ENCODE data around the gene R3HDM4. TPM values are rescaled to one million over a fixed set of nuclear protein-coding genes. Genes with fewer than 3 reads are reported as not detected.

The R3HDM4 gene
- total RNA-seq, 4 donors from 2014 or later = 29.2 to 45.8 (median 34.9) TPM

DNA sequence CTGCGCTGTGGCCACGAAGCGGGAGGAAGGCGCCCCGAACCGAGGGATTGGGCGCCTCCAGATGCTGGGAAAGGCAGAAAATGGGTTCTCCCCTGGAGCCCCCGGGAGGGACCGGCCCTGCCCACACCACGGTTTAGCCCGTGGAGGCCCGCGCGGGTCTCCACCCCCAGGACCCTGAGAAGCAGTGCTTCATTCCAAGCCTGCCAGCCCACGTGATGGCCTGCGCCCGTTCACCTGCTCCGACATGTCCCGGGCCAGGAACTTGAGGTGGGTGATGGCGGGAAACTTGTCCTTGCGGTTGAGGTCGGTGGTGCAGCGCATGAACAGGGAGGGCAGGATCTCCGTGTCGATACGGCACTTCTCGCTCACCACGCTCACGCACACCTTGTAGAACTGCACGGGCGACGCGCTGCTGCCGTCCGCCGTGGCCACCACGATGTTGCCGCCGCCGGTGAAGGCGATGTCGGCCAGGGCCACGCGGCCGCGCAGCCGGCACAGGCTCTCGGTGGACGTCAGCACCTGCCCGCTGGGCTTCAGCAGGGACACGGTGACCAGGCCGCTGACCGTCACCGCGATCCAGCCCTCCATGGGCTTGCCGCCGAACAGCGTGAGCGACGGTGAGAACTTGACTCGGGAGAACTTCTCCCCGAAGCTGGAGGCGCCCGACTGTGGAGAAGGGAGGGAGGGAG lies 27.3 kb downstream of the R3HDM4 start:
- peaks cover 29 to 35% of the 10 kb centered on the region in 2 donors for H3K36me3 ChIP-seq
- intact Hi-C loops (cut with DNase I) = no loop called here
- WGBS, 2 donors = 96 to 97% methylated on average over 45 to 53 of the region's 64 CpGs
- no peaks in the 10 kb centered on the region for H3K27me3 ChIP-seq
- H3K27ac ChIP-seq = no peak overlapping the region
- H3K4me1 ChIP-seq = no peaks in the 10 kb centered on the region
- no peaks in the 10 kb centered on the region for H3K9me3 ChIP-seq
- DNase-seq = no peak
- TF ChIP-seq POLR2A (IDR thresholded peaks at IDR 0.05) = no peak
- TF ChIP-seq, protein P1, sequence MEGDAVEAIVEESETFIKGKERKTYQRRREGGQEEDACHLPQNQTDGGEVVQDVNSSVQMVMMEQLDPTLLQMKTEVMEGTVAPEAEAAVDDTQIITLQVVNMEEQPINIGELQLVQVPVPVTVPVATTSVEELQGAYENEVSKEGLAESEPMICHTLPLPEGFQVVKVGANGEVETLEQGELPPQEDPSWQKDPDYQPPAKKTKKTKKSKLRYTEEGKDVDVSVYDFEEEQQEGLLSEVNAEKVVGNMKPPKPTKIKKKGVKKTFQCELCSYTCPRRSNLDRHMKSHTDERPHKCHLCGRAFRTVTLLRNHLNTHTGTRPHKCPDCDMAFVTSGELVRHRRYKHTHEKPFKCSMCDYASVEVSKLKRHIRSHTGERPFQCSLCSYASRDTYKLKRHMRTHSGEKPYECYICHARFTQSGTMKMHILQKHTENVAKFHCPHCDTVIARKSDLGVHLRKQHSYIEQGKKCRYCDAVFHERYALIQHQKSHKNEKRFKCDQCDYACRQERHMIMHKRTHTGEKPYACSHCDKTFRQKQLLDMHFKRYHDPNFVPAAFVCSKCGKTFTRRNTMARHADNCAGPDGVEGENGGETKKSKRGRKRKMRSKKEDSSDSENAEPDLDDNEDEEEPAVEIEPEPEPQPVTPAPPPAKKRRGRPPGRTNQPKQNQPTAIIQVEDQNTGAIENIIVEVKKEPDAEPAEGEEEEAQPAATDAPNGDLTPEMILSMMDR (IDR thresholded peaks at IDR 0.05) = no peak
- no peak overlapping the region for H3K4me3 ChIP-seq (replicated peaks in 1 of 3)

DNA sequence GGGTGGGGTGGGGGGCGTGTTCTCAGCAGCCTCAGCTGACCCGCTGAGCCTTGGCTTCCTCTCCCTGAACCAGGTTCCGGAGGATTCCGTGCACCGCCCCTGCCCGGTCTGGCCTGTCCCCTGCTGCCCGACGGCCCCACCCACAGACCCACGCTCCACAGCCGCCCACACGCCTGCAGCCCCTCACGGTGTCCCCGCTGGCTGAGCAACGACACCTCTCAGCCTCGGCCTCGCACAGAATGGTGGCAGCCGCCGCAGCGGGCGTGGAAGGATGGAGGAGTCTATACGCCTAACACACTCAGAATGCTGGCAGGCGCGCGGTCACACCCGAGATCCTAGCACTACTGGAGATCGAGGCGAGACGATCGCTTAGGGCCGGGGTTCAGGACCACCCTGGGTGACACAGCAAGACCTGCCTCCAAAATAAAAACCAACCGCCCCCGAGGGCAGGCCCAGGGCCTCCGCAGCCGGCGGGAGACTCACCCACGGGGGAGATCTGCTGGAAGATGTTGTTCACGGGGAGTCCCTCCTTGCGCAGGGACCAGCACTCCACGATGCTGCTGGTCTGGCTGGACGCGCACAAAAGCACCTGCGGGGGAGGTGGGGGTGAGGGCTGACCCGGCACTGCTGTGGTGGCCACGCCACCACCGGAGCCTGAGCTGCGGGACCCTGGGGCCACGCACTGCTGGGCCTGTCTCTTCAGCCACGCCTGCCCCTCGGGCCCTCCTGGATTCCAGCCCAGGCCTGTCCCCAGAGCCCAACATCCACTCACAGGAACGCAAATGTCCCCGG lies 28.4 kb downstream of the R3HDM4 start:
- Histone ChIP-seq H3K27me3 (no peaks in the 10 kb centered on the region), H3K4me3 (replicated peaks in 1 of 3) (no peak overlapping the region), H3K9me3 (no peaks in the 10 kb centered on the region), H3K27ac (no peak overlapping the region), H3K4me1 (no peaks in the 10 kb centered on the region), H3K36me3 (peaks cover 32 to 43% of the 10 kb centered on the region in 2 donors)
- intact Hi-C loops (cut with DNase I) = no loop called here
- DNase-seq = no peak
- TF ChIP-seq, protein P1 (IDR thresholded peaks at IDR 0.05) = no peak
- no peak for TF ChIP-seq POLR2A (IDR thresholded peaks at IDR 0.05)
- 94 to 98% methylated on average over 28 to 41 of the region's 51 CpGs for WGBS, 2 donors

DNA sequence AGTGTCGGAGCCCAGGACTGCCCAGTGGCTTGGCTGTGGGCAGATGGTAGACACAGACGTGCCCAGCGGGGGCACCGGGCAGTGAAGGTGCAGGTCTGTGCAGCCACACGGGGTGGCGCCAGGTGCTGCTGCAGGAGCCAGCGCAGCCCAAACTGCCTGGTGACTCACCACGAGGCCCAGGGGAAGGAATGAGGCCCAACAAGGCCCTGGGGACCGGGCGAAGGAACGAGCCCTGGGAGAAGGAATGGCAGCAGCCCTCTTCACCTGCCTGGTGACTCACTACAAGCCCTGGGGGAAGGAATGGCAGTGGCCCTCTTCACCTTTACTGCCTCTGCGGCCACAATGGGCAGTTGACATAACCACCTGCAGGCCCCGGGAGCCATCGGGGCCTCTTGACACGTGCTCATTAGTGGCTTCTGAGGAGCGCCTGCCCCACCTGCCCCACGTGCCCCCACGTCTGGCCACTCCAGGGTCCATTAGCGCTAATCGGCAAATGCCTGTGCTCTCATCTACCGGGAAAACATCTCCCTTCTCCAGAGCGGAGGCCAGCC lies 29.3 kb downstream of the R3HDM4 start:
- no peak for DNase-seq

DNA sequence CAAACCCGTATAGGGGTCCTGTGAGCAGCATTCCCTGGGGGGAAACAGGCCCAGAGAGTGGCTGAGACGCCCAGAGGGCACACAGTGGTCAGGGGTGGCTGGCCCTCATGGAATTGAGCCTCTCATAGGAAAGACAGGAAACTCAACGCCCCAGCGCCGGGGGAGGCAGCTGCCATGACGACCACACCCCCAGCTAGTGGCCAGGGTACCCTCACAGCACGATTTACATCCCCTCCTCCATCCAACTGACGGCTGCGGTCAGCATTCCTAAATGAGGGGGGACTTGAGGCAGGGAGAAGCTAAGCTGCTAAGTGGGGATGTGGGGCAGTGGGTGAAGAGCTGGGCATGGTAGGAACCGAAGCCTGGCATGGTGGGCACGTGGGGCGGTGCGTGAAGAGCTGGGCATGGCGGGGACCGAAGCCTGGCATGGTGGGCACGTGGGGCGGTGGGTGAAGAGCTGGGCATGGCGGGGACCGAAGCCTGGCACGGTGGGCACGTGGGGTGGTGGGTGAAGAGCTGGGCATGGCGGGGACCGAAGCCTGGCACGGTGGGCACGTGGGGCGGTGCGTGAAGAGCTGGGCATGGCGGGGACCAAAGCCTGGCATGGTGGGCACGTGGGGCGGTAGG lies 30.0 kb downstream of the R3HDM4 start:
- Histone ChIP-seq H3K4me3 (replicated peaks in 1 of 3) (no peak overlapping the region), H3K9me3 (no peaks in the 10 kb centered on the region), H3K27me3 (no peaks in the 10 kb centered on the region), H3K27ac (no peak overlapping the region), H3K36me3 (peaks cover 33 to 37% of the 10 kb centered on the region in 2 donors), H3K4me1 (no peaks in the 10 kb centered on the region)
- 93% methylated on average over 27 to 29 of the region's 30 CpGs for WGBS, 2 donors
- intact Hi-C loops (cut with DNase I) = no loop called here
- DNase-seq = no peak
- TF ChIP-seq POLR2A (IDR thresholded peaks at IDR 0.05) = no peak
- TF ChIP-seq, protein P1 (IDR thresholded peaks at IDR 0.05) = no peak

More for the DNA sequence above, 29.3 kb downstream of the R3HDM4 start:
- TF ChIP-seq, protein P1 (IDR thresholded peaks at IDR 0.05) = no peak
- TF ChIP-seq POLR2A (IDR thresholded peaks at IDR 0.05) = no peak
- no peaks in the 10 kb centered on the region for H3K9me3 ChIP-seq
- H3K4me3 ChIP-seq (replicated peaks in 1 of 3) = no peak overlapping the region
- peaks cover 33 to 37% of the 10 kb centered on the region in 2 donors for H3K36me3 ChIP-seq
- no peaks in the 10 kb centered on the region for H3K27me3 ChIP-seq
- intact Hi-C loops (cut with DNase I) = no loop called here
- H3K27ac ChIP-seq = no peak overlapping the region
- 93 to 94% methylated on average over 21 to 22 of the region's 22 CpGs for WGBS, 2 donors
- H3K4me1 ChIP-seq = no peaks in the 10 kb centered on the region
